ENCODE measurements around the gene RNF126. TPM values are rescaled to one million over a fixed set of nuclear protein-coding genes. Genes with fewer than 3 reads are reported as not detected.

The RNF126 gene
- total and polyA plus RNA-seq, 2 experiments from 2014 or later: 78.5 to 88.7 TPM

- H3K4me1 ChIP-seq (ENCODE audit: low read depth): no peaks in the 10 kb centered on the region
- H3K27me3 ChIP-seq: peaks cover 16% of the 10 kb centered on the region
- TF ChIP-seq, protein P1, sequence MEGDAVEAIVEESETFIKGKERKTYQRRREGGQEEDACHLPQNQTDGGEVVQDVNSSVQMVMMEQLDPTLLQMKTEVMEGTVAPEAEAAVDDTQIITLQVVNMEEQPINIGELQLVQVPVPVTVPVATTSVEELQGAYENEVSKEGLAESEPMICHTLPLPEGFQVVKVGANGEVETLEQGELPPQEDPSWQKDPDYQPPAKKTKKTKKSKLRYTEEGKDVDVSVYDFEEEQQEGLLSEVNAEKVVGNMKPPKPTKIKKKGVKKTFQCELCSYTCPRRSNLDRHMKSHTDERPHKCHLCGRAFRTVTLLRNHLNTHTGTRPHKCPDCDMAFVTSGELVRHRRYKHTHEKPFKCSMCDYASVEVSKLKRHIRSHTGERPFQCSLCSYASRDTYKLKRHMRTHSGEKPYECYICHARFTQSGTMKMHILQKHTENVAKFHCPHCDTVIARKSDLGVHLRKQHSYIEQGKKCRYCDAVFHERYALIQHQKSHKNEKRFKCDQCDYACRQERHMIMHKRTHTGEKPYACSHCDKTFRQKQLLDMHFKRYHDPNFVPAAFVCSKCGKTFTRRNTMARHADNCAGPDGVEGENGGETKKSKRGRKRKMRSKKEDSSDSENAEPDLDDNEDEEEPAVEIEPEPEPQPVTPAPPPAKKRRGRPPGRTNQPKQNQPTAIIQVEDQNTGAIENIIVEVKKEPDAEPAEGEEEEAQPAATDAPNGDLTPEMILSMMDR (IDR thresholded peaks at IDR 0.05; ENCODE audit: low read depth, low read length): no peak
- H3K4me3 ChIP-seq: no peak overlapping the region
- H3K9me3 ChIP-seq (ENCODE audit: low read depth): no peaks in the 10 kb centered on the region
- no peak for DNase-seq (ENCODE audit: low read depth in 1 of 2, low spot score in 1 of 2)
- H3K27ac ChIP-seq: no peak overlapping the region
- no peaks in the 10 kb centered on the region for H3K36me3 ChIP-seq
These were observed 21.3 kb downstream of the RNF126 start for GRCh38 chr19:641702-642101.

- Histone ChIP-seq H3K4me3 (no peak overlapping the region), H3K27ac (no peak overlapping the region), H3K4me1 (ENCODE audit: low read depth) (no peaks in the 10 kb centered on the region), H3K9me3 (ENCODE audit: low read depth) (no peaks in the 10 kb centered on the region), H3K27me3 (peaks cover 16% of the 10 kb centered on the region), H3K36me3 (no peaks in the 10 kb centered on the region)
- TF ChIP-seq, protein P1 (IDR thresholded peaks at IDR 0.05; ENCODE audit: low read depth, low read length): no peak
- no peak for DNase-seq (ENCODE audit: low read depth in 1 of 2, low spot score in 1 of 2)
These were observed 22.3 kb downstream of the RNF126 start for GRCh38 chr19:640606-641189.

GRCh38 chr19:640161-640558 lies 22.9 kb downstream of the RNF126 start:
- TF ChIP-seq, protein P1 (IDR thresholded peaks at IDR 0.05; ENCODE audit: low read depth, low read length): no peak
- Histone ChIP-seq H3K27me3 (peaks cover 16% of the 10 kb centered on the region), H3K36me3 (no peaks in the 10 kb centered on the region), H3K4me3 (peak overlapping the region; percentile 33), H3K27ac (no peak overlapping the region), H3K9me3 (ENCODE audit: low read depth) (no peaks in the 10 kb centered on the region), H3K4me1 (ENCODE audit: low read depth) (no peaks in the 10 kb centered on the region)
- no peak for DNase-seq (ENCODE audit: low read depth in 1 of 2, low spot score in 1 of 2)

DNA sequence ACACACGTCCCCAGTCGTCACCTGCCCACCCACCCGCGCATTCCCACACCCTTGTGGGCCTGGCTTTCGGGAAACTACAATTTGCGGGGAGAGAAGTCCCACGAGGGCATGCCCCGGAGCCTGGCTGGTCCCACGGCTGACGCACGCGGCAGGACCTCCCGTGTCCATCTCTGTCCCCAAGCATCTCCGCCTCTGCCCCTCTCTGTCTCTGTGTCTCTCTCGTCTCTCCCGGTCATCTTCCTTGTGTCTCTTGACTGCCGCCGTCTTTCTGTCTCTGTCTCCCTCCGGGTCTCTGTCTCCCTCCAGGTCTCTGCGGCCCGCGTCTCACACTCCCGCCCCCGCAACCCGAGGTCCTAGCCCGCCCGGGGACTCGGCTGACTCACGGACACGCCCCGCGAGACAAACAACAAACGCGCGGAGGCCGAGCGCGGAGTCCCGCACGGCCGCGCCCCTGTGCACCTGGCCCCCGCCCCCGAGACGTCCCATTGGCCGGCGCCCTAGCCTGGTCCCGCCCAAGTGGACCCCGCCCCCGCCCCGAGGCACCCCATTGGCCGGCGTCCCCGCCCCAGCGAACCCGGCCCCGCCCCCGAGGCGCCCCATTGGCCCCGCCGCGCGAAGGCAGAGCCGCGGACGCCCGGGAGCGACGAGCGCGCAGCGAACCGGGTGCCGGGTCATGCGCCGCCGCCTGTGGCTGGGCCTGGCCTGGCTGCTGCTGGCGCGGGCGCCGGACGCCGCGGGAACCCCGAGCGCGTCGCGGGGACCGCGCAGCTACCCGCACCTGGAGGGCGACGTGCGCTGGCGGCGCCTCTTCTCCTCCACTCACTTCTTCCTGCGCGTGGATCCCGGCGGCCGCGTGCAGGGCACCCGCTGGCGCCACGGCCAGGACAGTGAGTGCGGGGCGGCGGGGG lies 23.5 kb downstream of the RNF126 start, which contains the start of gene FGF22:
FGF22 (plus strand) TSS at position 627 of the 908 bp plus-strand sequence; CDS start at position 674, 47 bp downstream.
- peak; percentile 91 to 95 for DNase-seq (ENCODE audit: low read depth in 1 of 2, low spot score in 1 of 2)
- Histone ChIP-seq H3K36me3 (no peaks in the 10 kb centered on the region), H3K9me3 (ENCODE audit: low read depth) (no peaks in the 10 kb centered on the region), H3K4me1 (ENCODE audit: low read depth) (no peaks in the 10 kb centered on the region), H3K27ac (no peak within 1 kb of the TSS), H3K27me3 (peaks cover 16% of the 10 kb centered on the region), H3K4me3 (peak within 1 kb of the TSS; percentile 35)
- TF ChIP-seq, protein P1 (IDR thresholded peaks at IDR 0.05; ENCODE audit: low read depth, low read length): no peak

- Histone ChIP-seq H3K4me1 (ENCODE audit: low read depth) (peaks cover 4% of the 10 kb centered on the region), H3K4me3 (no peak overlapping the region), H3K27ac (no peak overlapping the region), H3K9me3 (ENCODE audit: low read depth) (no peaks in the 10 kb centered on the region), H3K36me3 (no peaks in the 10 kb centered on the region), H3K27me3 (peaks cover 16% of the 10 kb centered on the region)
- DNase-seq (ENCODE audit: low read depth in 1 of 2, low spot score in 1 of 2): no peak
- TF ChIP-seq, protein P1 (IDR thresholded peaks at IDR 0.05; ENCODE audit: low read depth, low read length): no peak
These were observed 24.1 kb downstream of the RNF126 start for GRCh38 chr19:638906-639252.

Data from cardiac muscle cell (in vitro differentiated cells and primary cell).